NCI-H345 treated with DMSO at 0.1 percent for 48 hours (cell line): Measurements from ENCODE around the gene OR12D2.
"Not testable (repeated sequence)": the region's sequence is repeated elsewhere in the genome, so short reads cannot be mapped to it uniquely, and the experiment has no call there.

Experiments
- DNase-seq: peaks from one replicate; lab custom pipeline; 2025; ENCODE audit not compliant: unreplicated experiment; lab: John Stamatoyannopoulos, UW

OR12D2 gene

DNA sequence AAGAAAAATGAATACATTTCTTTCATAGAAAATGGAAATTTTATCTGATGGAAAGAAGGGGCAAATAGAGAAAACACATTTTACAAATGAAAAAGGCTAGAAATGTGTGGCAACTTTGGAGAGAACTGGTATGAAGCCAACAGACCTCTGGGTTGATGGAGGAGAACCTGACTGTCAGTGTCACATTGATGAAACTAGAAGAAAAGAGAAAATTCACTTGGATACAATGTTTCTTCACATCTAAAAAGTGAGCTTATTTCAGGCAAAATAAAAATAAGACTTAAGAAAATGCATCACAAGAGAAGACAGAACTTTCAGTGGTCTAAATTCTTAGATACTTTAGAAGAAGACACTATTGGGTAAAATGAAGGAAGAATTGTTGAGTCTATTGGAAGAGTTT is at the start of gene OR12D2:
TSS of gene OR12D2 (plus strand) at position 301 of the 400 bp plus-strand sequence. CDS start 1,069 bp downstream, outside the sequence.
- no peak for DNase-seq

DNA sequence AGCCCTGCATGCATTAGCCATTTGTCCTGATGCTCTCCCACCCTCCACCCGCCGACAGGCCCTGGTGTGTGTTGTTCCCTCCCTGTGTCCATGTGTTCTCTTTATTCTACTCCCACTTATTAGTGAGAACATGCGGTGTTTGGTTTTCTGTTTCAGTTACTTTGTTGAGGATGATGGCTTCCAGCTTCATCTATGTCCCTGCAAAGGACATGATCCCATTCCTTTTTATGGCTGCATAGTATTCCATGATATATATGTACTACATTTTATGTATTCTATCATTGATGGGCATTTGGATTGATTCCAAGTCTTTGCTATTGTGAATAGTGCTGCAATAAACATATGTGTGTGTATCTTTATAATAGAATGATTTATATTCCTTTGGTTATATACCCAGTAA is 46.1 kb upstream of the OR12D2 start:
- not testable (repeated sequence) for DNase-seq

DNA sequence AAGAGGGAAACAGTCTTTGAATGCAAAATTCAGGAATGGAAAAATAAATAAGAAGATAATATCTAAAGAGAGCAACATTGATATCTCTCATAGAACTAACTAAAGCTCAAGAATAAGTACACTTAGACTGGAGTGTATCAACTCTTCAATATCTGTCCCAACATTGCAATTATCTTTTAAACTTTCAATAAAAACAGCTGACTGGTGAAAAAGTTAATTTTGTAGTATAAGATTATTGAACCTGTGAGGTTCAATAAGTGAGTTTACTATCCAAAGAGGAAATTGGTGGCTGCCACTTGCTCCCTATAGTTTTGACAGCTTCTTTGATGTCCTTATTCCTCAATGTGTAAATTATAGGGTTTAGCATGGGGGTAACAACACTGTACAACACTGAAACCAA is 40.5 kb upstream of the OR12D2 start:
- DNase-seq = no peak

DNA sequence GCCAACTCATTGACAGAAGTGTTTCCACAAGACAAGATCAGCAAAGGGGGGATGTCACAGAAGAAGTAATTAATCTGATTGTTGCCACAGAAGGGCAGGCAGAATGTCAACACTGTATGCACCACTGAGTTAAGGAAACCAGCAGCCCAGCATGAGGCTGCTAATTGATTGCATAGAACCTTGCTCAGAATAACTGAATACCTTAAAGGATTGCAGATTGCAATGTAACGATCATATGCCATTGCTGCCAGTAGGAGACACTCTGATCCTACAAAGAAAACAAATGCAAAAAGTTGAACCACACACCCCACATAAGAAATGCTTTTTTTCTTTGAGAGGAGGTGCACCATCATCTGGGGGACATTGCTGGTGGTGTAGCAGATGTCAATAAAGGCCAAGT is 39.8 kb upstream of the OR12D2 start:
- DNase-seq = no peak

DNA sequence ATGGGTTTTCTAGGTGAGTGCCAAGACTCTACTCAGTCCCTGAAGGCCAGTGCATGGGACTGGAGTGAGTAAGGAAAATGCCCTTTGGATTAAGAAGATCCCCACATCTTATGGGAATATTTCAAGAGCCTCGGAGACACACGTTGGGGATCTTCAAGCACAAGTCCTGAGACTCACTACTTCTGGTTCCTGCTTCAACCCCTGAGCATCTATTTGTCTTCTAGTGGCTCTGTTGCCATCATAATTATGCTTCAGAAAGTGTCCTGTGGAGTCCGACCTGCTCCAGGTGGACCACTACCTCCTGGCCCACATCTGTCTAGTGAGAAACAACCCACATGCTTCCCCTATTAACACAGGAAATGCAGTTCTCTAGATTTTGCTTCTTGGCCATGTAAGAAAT is 26.7 kb upstream of the OR12D2 start, which contains the start of gene OR5V1:
TSS of gene OR5V1 (minus strand) at position 101 of the 400 bp plus-strand sequence. CDS start 12,670 bp downstream, outside the sequence.
- no peak for DNase-seq

- no peak for DNase-seq
Measured at GRCh38 chr6:29375191-29375590, 20.2 kb upstream of the OR12D2 start, which contains the start of gene OR12D3. Gene OR12D3, minus strand, starts transcription at chr6:29375291. Its CDS starts 4 bp downstream, at chr6:29375287.

DNA sequence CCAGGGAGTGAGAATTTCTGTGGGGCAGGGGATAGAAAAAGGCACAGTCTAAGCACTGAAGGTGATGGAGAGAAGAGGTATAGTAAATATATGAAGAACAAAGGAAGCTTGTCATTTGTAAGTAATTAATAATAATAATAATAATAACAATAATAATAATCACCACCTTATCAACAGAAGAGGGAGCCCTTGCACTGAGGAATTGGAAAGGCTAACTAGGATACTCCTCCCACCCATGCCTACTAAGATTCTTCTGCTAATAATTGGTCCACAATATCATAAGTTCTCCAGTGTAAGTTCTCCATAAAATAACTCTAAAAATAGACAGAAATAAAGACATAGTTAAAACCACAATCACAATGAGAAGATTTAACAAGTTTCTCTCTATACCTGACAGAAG is 19.4 kb upstream of the OR12D2 start:
- no peak for DNase-seq

GRCh38 chr6:29388533-29388932 is 6.9 kb upstream of the OR12D2 start:
- DNase-seq = no peak

DNA sequence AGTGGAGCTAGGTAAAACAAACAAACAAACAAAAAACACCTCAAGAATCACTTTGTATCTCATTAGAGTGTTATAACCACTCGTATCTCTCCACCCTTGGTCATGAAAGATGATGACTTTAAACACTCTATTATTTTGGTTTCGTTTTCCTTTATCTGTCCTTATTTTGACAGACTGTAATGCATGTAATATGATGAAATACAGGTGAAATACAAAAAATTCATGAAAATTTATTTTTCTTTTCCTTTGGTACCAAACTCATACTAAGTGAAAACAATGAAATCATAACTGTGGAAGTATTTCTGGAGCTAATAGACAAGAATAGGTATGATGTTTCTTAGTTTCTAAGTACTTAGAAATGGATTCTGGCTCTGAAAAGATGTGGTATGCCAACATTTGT is 4.1 kb downstream of the OR12D2 start:
- no peak for DNase-seq

GRCh38 chr6:29403801-29404200 is 8.4 kb downstream of the OR12D2 start:
- DNase-seq = no peak

DNA sequence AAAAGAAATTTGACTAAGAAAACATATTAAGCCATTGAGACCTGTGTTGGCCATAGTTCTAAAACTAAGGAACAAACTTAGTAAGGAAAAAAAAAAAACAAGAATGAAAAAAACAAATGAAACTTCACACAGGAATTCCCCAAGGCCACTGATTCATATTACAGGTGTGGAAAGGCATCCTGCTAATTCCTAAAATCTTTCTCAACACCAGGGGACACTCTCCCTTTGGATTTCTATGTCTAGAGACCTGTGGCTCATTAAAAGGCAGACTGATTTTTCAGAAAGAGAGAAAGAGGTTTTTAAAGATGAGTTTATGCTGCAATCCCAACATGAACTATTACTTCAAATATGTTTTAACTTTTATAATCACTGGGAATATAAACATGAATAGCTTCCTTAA is 19.2 kb downstream of the OR12D2 start, which contains the start of gene OR12D1:
TSS of gene OR12D1 (plus strand) at position 341 of the 400 bp plus-strand sequence.
- DNase-seq = no peak

GRCh38 chr6:29419516-29419915 is 24.1 kb downstream of the OR12D2 start:
- no peak for DNase-seq

DNA sequence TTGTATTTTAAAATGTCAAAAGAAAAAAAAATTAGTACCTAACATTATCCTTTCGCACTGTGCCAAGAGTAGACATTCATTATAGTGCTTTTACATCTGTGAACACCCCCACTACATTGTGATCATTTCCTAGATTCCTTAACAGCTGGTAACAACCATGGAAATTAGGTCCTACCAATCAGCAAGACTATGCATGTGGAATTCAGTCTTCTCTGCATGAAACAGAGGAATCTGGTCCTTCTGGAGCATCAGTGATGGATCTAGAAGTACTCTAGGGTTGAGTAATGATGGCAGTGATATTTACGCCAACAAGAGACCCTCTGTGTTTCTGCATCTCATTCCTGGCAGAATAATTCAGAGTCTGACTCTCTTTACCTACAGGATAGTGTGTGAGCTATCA is 28.7 kb downstream of the OR12D2 start:
- DNase-seq = no peak

DNA sequence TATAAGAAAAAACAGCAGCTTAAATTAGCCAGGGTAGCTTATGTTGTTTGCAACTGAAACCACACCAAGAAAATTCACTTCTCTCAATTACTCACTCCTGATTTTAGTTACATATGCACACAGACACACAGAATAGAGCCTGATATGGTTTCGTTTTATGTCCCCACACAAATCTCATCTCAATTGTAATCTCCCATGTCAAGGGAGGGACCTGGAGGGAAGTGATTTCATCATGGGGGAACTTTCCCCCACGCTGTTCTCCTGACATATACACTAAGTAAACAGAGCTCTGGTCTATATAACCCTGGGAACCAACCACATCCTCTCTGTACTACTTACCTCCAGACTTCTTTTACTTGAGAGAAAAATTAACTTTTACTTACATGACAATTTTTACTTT is 29.1 kb downstream of the OR12D2 start:
- no peak for DNase-seq

DNA sequence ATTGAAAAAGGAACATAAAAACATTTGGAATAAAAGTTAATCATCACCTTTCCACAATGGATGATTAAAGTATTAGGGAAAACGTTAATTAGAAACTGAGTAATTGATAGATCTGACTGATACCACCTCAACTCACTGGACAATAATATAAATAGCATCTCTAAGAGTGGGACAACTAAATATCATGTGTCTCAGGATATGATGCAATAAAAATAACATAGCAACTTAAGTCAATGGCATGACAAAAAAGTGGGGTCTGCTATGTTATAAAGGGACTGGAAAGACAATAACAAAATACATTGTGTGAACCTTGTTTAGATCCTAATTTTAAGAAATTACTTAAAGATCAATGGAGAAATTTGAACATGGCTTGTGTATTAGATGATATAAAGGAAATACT is 29.6 kb downstream of the OR12D2 start:
- DNase-seq = no peak

DNA sequence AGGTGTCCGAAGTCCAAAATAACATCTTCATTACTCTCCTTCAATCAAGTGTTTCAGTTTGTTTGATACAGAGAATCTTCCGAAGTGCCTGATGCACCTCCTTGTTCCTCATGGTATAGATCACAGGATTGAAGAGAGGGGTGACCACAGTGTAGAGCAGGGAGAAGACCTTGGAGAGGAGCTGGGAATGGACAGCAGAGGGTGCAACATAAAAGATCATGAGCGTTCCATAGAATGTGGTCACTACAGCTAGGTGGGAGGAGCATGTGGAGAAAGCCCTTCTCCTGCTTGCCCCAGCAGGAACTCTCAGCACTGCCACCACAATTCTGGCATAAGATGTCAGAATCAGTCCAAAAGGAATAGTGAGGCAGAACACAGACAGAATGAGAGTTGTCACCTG is 31.2 kb downstream of the OR12D2 start:
- DNase-seq = no peak

GRCh38 chr6:29436730-29437129 is 41.3 kb downstream of the OR12D2 start:
- DNase-seq = not testable (repeated sequence)

DNA sequence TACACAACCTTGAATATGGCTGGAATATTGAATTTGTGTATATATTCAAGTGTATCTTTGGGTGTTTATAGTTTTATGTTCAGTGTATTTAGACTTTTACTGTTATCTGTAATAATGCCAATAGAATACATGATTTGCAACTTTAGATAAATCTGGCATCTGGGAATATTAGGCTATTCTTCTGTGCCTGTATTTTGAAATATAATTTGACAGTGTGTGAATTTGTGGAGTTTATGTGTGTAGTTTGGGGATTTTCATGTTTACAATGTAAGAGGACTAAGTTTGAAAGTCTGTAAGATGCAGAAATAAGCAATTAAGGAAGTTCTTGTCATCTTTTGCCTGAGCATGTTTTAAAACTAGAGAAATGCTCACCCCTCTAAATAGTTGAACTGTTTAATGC is 43.6 kb downstream of the OR12D2 start, which contains the start of gene OR10C1:
TSS of gene OR10C1 (plus strand) at position 301 of the 400 bp plus-strand sequence. CDS start 710 bp downstream, outside the sequence.
- no peak for DNase-seq

- DNase-seq = no peak
Measured at GRCh38 chr6:29442719-29443118, 47.3 kb downstream of the OR12D2 start.

DNA sequence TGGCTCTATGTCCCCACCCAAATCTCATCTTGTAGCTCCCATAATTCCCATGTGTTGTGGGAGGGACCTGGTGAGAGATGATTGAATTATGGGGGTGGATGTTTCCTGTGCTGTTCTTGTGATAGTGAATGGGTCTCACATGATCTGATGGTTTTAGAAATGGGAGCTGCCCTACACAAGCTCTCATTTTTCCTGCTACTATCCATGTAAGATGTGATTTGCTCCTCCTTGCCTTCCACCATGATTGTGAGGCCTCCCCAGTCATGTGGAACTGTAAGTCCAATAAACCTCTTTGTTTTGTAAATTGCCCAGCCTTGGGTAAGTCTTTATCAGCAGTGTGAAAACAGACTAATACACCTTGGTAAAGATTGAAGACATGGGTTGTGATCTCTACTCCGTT is 48.6 kb downstream of the OR12D2 start:
- not testable (repeated sequence) for DNase-seq
